ENCODE data around the gene SMIM10L2A.
"Not testable (repeated sequence)": the region's sequence is repeated elsewhere in the genome, so short reads cannot be mapped to it uniquely, and the experiment has no call there.

Gene SMIM10L2A

DNA sequence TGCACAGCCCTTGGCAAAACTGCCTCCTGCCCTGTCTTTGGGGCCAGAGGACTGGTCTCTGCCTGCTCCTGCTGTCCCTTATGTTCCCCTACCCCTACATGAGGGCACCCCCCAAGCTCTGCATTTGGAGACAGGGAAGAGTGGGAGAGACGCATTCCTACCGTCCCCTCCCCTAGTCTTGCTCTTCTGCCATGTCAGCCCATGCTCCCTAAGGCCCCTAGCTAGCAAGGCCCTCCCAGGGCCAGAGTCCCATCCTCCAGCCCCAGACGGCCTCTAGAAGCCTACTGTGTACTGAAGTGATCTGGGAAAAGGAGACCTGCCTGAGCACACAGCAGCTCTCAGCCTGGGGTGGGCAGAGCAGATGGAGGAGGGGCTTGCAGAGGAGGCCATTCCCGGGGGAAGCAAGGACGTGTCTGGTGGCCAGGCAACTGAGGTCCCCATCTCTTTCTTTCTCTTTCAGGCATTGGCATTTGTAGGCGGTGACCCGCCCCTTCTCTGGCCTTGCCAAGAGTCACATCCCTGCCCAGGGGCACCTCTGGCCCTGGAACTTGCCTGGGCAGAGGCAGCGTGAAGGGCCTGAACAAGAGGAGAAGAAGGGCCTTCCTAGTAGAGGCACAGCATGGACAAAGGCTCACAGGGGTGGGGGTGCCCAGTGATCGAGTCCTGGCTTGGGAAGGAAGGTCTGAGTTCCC, 1.6 kb downstream of the SMIM10L2A start:
- DNase-seq: not testable (repeated sequence)

DNA sequence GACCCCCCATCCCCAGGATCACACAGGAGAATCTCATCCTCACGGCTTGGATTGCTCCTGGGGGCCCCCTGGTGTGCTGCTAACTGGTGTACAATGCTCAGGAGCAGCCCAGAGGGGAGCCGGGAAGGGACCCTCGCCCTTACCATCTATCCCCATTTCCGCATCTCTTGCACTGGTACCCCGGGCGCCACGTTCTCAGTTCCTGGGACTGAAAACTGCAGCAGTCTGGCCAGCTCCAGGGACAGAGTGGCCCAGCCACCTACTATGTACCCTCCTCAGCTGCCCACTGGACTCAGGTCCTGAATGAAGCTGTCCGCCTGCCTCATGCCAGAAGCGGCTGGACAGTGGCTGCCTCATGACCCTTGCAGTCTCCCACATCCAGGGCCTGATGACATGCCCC, 2.7 kb downstream of the SMIM10L2A start:
- no peak for DNase-seq

DNA sequence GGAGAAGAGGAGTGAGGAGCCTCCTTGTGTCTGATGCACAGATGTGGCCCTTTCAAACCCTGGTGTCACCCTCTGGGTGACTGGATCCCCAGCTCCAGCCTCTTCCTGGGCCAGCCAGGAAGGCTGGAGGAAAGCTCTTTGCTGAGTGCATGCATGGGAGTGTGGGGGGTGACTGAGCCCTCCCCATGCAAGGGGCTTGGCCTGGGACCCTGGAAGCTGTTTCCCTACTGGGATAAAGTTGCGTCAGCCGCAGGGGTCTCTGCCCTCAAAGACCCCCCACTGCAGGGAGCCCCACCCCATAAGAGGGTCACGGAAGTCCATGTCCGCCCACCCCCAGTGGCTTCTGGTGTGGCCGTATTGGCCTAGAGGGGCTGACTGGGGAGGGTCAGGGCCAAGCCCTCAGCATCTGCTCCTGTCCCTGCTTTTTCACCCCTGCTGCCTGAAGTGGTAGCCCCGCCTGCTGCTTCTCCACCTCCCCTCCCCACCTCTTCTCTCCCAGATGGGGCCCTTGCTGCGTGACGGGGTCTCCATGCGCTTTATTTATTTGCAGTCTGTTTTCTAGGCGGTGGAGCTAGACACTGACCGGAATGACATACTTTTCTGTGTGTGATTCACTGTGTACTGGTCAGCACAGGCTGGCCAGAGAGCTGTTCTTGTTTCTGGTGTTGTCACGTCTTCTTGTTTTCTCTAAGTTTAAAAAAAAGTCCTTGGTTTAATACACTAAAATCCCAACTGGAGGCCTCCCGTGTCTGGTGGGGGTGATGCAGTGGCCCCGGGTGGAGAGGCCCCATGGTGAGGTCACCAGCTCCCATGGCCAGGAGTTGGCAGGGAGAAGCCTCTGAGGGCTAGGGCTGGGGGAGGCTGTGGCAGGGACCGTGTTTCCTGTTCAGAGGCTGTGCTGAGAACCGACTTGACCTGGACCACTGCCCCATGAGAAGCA, 3.6 kb downstream of the SMIM10L2A start:
- DNase-seq: no peak

DNA sequence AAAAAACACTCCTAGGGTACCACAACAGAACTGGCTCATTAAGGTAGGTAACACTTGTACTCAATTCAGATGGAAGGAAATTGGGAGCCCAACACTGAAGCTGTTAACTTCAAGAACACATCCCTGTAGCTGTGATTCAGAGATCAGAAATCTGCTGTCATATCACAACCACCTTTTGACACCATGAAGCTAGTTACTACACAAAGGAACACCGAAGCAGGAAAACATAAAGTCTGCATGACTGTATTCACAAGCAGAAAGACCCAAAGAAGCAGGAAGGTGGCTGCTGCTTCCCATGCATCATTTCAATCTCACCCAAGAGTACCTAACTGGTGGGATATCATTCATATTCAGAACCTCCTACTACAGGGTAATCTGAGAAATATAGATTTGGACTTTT, 7.7 kb downstream of the SMIM10L2A start:
- DNase-seq: no peak

DNA sequence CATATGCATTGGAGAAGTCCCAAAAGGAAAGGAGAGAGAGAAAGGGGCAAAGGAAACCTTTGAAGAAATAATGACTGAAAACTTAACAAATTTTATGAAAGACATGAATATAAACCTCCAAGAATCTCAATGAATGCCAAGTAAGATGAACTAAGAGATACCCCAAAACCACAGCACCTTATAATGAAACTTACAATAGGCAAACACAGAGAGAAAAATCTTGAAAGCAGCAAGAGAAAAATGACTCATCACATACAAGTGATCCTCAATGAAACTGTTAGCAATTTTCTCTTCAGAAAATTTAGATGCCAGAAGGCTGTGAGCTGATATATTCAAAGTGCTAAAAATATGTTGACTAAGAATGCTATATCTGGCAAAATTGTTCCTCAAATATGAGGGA, 10.1 kb downstream of the SMIM10L2A start:
- DNase-seq: no peak

DNA sequence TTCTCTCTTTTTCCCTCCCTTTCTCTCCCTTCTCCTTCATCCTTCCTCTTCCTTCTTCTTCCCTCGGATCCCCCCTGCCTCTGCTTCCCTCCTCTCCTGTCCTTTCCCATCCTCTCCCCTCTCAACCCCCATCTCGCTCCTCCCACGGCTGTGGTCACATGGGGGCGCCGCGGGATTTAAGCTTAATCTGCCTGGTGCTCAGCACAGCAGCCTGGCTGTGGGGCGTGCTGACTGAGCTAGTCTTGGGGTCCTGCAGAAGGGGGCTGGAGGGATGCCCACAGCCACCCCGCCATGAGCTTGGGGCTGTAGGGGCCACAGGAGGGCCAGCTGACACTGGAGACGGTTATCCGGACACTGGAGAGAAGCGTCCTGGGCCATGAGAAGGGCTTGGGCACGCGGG, 10.7 kb downstream of the SMIM10L2A start:
- DNase-seq: no peak

DNA sequence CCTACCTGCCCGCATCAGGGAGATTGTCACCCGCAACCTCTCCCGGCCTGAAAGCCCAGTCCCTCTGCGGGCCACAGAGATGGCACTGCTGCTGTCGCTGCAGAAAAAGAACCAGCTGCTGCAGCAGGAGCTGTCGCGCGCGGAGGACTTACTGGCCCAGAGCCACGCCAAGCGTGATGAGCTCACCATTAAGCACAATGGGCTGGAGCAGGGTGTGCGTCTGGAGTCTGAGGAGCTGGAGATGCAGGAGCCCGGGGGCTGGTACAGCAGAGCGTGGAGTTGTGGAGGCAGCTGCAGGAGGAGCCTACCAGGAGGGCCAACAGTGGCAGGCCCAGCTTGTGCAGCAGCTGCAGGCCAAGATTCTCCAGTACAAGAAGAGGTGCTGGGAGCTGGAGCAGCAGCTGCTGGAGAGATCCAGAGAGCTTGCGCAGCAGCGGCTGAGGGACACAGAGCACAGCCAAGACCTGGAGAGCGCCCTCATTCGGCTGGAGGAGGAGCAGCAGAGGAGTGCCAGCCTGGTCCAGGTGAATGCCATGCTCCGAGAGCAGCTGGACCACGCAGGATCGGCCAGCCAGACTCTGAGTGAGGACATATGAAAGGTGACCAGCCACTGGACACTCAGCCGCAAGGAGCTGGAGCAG, 11.3 kb downstream of the SMIM10L2A start:
- DNase-seq: no peak

DNA sequence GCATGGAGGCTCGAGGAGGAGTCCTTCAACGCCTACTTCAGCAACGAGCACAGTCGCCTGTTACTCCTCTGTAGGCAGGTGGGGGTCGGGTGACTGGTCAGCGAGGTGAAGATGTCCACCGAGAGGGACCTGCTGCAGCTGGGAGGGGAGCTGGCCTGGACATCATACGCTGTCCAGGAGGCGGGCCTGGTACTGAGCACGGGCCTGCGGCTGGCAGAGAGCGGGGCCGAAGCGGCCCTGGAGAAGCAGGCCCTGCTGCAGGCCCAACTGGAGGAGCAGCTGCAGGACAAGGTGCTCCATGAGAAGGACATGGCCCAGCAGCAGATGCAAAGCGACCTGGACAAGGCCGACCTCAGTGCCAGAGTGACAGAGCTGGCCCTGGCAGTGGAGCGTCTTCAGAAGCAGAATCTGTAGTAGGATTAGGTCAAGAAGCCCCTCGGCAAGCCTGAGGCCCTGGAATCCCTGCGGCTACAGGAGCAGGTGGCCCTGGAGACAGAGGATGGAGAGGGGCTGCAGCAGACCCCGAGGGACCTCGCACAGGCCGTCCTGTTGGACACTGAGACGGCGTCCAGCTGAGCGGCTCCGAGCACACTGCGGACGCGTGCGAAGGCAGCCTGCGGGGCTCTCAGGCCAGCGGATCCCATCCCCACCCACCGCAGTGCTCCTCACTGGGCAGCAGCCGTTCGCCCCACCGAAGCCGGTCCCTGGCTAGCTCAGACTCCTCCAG, 11.9 kb downstream of the SMIM10L2A start:
- no peak for DNase-seq

DNA sequence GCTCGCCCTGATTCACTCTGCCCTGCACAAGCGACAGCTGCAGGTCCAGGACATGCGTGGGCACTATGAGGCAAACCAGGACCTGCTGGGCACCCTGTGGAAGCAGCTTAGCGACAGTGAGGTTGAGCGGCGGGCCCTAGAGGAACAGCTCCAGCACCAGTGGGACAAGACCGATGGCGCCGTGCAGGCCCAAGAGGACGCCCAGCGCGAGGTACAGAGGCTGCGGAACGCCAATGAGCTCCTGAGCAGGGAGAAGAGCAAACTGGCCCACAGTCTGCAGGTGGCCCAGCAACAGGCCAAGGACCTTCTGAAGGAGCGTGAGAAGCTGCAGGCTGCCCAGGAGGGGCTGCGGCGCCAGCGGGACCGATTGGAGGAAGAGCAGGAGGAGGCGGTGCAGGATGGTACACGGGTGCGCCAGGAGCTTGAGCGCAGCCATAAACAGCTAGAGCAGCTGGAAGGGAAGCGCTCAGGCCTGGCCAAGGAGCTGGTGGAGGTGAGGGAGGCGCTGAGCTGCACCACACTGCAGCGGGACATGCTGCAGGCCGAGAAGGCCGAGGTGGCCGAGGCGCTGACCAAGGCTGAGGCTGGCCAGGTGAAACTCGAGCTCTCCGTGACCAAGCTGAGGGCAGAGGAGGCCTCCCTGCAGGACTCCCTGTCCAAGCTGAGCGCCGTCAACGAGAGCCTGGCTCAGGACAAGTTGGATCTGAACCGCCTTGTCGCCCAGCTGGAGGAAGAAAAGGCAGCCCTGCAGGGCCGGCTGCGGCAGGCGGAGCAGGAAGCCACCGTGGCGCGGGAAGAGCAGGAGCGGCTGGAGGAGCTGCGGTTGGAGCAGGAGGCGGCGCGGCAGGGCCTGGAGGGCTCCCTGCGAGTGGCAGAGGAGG, 12.8 kb downstream of the SMIM10L2A start:
- DNase-seq: no peak

DNA sequence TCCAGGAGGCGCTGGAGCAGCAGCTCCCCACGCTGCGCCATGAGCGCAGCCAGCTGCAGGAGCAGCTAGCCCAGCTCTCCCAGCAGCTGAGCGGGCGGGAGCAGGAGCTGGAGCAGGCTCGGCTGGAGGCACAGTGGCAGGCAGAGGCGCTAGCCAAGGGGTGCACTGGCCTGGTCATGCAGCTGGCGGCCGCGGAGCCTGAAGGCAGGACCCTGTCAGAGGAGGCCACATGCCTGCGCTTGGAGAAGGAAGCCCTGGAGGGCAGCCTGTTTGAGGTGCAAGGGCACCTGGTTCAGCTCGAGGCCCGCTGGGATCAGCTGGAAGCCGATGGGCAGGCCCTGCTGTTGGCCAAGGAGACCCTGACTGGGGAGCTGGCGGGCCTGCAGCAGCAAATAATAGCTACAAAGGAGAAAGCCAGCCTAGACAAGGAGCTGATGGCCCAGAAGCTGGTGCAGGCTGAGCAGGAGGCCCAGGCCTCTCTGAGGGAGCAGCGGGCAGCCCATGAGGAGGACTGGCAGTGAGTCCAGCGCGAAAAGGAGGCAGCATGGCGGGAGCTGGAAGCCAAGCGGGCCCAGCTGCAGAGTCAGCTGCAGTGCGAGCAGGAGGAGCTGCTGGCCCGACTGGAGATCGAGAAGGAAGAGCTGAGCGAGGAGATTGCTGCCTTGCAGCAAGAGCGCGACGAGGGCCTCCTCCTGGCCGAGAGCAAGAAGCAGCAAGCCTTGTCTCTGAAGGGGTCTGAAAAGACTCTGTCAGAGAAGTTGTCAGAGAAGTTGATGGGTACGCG, 13.6 kb downstream of the SMIM10L2A start:
- no peak for DNase-seq

DNA sequence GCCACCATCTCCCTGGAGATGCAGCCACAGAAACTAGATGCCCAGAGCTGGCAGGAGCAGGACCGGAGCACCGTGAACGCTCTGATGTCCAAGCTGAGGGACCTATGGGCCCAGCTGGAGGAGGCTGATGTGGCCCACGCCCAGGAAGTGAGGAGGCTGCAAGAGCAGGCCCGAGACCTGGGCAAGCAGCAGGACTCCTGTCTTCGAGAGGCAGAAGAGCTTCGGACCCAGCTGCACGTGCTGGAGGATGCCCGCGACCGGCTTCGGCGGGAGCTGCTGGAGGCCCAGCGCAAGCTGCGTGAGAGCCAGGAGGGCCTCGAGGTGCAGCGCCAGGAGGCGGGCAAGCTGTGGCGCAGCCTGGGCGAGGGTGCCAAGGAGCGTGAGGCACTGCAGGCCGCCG, 14.2 kb downstream of the SMIM10L2A start:
- DNase-seq: no peak

DNA sequence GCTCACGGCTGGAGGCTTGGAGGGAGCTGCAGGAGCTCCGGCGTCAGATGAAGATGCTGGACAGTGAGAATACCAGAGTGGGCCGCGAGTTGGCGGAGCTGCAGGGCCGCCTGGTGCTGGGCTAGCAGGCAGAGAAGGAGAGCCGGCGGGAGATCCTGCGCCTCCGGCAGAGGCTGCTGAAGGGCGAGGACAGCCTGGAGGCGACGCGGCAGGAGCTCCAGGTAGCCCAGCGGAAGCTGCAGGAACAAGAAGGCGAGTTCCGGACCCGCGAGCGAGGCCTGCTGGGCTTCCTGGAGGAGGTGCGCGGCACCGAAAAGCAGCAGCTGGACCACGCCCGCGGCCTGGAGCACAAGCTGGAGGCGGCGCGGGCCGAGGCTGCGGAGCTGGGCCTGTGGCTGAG, 14.7 kb downstream of the SMIM10L2A start:
- DNase-seq: no peak

DNA sequence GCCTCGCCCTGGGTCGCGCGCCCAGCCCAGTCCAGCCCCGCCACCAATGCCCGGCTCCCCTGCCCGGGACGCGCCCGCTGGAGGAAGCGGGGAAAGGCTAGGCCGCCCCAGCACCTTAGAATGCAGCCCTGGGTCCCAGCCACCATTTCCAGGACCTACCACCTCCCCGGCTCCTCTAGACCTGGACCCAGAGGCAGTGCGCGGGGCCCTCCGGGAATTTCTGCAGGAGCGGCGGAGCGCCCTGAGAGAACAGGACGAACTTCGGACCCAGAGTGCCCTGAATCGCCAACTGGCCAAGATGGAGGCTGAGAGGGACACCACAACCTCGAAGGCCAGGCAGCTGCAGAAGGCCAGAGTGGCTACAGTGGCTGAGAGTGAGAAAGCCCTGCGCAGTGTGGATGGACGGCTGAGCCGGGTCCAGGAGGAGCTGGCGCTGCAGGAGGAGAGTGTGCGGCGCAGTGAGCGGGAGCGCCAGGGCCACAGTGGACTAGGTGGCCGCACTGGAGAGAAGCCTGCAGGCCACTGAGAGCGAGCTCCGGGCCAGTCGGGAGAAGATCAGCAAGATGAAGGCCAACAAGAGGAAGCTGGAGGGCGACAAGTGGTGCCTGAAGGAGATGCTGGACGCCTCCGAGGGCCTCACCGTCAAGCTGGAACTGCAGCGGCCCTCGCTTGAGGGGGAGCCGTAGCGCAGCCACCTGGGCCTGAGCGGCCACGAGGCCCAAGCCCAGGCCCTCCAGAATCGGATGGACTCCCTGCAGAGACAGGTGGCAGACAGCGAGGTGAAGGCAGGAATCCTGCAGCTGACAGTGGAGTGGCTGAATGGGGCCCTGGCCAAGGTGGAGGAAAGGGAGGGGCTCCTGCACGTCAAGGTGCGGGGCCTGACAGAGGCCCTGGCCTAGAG, 15.5 kb downstream of the SMIM10L2A start:
- DNase-seq: no peak

DNA sequence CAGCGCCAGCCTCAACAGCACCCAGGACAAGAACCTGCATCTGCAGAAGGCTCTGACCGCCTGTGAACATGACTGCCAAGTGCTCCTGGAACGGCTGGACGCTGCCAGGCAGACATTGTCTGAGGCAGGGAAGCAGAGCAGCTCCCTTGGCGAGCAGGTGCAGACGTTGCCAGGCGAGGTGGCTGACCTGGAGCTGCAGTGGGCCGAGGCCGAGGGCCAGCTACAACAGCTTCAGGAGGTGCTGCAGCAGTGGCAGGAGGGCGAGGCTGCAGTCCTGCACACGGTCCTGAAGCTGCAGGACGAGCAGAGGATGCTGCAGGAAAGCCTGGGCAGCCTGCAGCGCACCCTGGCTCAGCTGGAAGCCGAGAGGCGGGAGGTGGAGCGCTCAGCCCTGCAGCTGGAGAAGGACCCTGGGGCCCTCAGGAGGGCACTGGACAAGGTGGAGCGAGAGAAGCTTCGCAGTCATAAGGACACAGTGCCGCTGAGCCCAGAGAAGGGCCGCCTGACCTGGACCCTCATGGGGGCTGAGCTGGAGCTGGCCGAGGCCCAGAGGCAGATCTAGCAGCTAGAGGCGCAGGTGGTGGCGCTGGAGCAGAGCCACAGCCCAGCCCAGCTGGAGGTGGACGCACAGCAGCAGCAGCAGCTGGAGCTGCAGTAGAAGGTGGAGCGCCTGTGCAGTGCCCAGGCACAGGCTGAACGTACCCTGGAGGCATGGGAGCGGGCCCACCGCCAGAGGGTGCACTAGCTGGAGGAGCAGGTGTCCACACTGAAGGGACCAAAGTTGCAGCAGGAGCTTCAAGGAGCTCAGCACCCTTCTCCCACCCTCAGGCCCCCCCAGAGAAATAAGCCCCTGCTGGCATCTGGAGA, 16.4 kb downstream of the SMIM10L2A start:
- no peak for DNase-seq

DNA sequence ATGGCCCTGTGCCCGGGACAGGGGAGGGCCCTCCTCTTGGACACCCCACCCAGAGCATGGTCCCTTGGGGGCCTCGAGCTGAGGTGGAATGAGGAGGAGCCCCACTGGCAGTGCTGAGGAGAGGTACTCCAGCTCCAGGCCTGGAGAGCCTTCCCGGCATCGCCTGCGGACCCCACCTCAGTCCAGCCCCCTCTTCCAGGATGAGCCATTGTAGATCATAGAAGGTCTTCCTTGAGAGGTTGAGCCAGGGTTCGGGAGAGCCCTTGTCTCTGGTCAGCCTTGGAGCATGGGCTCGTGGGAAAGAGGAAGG, 16.9 kb downstream of the SMIM10L2A start:
- no peak for DNase-seq

DNA sequence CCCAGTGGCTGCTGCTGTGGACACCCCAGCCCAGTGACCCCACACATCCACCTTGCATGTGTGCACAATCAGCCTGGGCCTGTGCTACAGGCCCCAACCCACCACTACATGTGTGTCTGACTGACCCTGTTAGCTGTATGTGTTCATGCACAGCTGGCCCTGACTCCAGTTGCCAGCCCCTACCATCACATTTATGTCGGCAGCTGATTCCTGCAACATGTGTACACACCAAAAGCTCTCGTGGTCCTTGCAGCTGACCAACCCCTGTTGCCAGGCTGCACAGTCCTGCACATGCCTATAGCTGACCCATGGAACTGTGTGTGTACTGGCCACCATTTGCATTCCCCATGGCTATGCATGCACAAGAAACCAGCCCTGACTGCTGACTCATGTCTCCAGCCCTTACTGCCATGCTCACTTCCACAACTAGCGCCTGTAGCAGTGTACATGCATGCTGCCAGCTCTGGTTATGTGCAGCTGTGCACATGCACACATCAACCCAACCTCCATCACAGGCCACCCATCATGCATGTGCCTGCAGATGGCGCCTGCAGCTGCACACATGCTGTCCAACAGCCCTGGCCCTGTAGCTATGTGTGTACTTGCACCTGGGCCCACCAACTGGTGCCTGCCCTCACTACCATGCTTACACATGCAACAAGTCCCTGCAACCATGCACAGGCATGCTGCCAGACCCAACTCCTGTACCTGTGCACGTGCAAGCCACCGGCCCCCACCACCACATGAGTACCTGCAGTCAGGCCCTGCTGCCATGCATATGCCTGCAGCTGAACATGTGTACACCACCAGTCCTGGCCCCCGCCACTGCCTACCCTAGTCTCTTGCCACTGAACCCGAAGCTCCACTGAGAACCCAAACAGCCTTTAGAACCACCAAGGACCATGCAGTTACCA, 28.1 kb downstream of the SMIM10L2A start:
- no peak for DNase-seq

DNA sequence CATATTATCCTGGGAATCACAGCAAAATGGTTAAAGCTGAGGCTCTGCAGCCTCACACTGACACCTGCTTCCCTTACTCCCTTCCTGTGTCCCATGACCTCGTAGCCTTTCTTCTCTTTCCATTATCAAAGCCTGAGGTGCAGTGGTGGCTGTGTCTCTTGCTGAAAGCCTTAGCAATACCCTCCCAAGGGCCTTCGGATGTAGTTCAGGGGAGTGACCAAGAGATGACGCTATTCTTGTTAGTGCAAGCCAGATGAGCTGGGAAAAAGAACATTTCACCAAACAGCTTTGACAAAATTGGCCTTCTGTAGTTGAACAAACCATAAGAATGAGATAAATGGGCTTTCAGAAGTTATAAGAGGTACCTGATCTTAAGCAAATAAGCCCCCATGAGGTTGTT, 31.6 kb downstream of the SMIM10L2A start:
- no peak for DNase-seq

DNA sequence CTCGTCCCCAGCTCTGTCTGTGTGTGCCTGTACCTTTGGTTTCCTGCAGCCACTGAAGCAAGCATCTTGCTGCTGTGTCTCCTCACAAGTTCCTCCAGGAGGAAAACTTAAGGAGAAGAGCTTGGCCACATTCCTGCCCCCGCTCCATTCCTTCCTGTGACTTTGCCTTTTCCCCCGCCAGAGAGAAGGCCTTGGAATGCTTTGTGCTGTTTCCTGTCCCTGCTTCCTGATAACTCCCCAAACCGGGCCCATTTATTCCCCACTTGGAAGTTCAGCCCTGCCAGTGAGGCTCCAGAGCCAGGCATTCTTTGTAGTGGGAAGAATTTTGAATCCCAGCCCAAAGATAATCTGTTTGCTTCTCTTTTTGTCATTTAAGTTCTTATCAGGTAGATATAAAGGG, 33.1 kb downstream of the SMIM10L2A start:
- no peak for DNase-seq

Data from NCI-H226 (cell line).